ENCODE measurements around the gene MPZL2.

The MPZL2 gene

DNA sequence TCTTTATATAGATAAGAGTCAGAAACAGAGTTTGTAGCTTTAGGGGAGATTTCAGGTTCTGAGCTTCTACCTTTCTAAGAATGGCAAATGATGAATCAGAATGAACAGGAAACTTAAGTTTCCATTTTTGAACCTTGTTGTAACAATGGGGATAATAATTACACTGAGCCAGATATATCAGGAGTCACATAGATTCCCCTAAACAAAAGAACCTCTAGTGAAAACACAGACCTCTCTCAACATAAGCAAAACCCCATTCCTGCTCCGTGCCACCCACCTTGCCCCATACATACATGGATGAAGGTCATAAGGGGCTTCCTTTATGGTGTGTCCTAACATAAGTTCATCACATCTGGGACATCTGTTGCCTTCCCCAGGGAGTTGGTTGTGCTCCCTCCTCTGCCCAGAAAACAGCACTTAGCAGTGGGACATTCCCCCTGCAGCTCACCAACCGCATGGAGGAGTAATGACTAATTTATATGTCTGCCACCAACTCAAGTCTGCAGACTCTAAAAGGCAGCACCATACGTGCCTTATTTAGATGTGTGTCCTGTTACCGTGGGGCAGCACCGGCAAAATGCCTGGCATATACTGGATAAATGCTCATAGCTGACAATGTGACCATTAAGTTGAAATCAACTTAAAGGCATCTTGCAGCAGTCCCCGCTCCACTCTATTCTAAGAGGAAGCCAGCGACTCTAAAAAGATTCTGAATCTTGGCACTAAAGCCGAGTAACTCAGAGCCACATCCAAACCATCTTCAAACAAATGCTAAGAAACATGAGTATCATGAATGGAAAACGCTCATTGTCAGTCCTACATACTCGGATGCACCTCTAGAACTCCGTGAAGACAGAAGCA lies 47.2 kb downstream of the MPZL2 start:
- no peak for DNase-seq

DNA sequence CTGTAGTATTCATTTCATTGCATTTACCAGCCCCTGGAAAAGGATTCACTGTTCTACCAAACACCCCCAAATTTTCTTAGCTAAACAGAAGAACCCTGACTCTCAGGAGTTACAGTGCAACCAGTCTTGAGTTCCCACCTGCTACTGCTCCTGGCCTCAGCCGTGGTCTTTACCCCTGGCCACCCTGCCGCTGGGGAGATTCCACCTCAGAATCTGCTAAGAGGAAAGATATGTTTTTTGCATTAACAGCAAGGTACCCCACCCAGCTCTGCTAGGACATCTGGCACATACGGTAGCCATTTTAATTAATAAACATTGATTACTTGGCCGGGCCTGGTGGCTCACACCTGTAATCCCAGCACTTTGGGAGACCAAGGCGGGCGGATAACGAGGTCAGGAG lies 48.3 kb downstream of the MPZL2 start:
- DNase-seq: no peak

DNA sequence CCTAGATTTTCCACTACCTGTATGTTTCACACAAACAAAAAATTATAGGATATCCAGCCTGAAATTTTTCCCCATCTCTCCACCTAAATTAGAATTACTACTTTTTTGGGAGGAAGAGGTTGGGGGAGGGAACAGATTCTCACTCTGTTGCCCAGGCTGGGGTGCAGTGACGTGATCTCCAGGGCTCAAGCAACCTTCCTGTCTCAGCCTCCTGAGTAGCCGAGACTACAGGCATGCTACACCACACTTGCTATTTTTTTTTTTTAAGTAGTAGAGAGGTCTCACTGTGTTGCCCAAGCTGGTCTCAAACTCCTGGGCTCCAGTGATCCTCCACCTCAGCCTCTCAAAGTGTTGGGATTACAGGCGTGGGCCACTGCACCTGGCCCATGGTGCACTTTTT lies 48.8 kb downstream of the MPZL2 start:
- DNase-seq: no peak

DNA sequence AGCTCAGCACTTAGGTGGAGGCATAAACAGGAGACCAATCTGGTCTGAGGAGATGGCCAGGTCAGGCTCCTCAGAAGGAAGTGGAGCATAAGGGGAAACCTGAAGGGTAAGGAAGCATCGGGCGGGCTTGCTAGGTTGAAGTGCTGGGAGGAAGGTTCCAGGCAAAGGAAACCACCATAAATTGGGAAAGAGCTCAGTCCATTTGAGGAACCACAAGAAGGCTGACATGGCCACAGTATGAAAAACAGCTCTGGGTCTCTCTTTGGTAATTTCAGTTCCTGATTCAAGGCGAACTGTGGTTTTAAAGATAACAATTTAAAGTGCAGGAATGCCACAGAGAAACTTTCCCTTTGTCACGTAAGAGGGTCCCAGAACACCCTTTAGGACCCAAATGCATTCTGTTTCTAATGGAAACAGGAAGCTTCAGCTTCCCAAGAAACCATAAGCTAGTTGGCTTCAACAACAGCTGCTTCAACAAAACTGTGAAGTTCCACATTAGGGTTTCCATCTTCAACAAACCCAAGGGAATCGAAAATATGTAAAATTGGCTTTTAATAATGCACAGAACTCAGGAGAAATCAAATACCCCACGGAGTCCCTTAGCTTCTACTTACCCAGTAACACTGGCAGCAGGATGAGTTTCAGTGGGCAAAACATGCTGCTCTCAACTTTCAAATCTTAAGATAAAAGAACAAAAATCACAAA lies 49.7 kb downstream of the MPZL2 start:
- no peak for DNase-seq

DNA sequence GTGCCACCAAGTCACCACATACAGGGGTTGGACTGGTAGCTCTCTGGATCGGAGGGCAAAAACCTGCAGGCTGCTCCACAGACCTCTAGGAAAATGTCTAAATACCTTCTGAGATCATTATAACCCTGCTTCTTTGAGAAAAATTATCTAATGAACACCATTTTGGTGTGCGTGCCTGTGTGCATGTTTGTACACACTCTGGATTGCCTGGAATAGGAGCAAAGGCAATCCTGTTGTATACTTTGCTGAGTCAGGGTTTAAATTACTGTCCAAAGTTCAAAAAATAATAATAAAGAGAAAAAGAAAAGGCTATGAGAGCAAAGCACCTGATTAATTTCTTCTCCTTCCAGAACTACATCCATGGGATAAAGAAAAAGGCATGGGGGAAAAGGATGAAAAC lies 50.3 kb downstream of the MPZL2 start:
- no peak for DNase-seq

DNA sequence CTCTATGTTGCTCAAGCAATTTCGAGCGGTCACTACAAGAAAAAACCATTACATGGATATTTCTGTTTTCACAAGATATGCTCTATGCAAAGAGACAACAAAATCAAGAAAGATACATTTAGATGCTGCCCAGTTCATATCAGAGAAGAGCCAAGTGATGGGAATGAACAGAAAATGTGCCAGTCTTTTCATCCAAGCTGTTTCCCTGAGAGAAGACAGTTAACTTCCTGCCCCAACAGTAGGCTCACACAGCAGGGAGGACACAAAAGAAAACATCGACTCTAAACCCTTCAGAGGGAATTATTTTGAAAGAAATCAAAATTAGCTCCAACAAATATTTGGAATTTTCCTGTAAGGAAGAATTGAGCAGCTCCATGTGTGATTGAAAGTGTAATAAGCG lies 50.9 kb downstream of the MPZL2 start:
- DNase-seq: no peak

DNA sequence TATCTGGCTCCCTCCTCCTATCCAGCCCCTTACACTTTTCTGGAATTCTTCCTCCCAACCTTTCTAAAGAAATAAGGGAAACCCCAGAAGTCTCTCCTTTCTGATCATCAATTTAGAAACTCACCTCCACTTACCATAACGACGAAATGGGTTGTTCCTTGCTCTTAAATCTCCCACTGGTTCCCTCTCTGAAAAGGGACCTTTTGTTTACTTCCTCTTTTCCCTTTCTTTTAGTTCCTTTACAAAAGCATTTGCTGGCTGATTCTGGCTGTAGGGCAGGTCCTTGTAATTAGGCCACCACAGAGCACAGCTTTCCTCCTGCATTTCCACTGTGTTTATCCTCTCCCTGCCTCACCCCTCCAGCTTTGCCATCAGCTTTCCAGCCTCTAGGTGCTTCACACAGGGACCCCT lies 51.3 kb downstream of the MPZL2 start:
- DNase-seq: no peak

DNA sequence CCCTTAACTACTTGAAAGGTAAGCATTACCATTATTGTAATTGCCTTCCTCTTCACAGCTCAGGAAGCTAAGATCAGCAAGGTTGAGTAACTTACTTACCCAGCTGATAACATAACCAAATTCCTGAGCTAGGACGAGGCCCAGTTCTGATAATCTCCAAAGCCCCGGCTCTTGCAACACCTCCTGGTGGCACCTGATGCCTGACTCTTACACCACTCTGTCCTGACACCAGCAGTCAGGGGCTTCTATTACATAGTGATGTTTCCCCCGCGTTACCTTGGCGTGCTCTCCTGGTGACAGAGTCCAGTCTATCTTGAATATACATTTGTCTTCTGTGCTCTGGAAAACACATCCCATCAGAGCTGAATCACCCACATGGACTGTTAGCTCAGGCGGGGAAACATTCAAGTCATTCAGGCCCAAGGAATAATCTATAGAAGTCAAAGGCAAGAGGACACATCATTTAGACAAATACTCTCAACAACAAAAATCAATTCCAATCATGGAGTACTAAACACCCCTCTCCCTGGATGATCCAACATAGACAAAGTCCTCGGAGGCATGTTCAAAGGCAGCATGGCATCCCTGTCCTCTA lies 51.9 kb downstream of the MPZL2 start:
- no peak for DNase-seq

- DNase-seq: no peak
These were observed 53.1 kb downstream of the MPZL2 start for GRCh38 chr11:118211006-118211405.

DNA sequence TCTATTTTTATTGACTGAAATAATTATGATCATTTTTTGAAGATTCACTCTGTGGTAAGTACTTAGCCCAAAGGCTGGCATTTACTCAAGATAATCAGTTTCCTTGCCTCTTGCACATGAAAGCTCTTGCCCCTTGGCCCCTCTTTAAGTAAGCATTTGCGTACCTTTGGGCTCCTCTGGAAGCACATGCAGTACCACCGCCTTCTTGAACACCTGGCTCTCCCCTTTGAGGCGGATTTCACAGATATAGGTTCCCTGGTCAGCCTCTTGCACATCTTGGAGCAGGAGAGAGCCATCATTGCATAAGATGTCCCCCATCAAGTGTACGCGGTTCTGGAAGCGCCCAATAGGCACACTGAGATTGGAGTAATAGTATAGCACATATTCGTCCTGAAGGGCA lies 53.8 kb downstream of the MPZL2 start:
- DNase-seq: no peak

DNA sequence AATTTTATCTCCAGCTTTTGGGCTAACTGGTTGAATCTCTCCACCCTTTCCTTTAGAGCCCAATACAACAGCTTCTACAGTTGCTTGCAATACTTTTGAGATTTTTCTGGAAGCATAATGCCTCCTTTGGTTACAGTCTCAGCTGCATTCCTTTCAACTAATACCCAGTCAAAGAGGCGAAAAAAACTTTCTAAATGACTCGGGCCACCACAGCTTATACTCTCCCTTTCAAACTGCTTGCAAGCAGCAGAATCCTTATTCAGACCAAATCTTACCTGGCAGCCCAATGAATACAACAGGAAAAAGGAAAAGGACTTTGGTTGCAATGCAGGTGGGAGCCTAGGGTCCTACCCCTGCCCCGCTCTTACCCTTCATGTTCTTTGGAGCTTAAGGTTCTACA lies 55.1 kb downstream of the MPZL2 start:
- no peak for DNase-seq

GRCh38 chr11:118207079-118207478 lies 57.0 kb downstream of the MPZL2 start:
- DNase-seq: no peak

- DNase-seq: no peak
These were observed 57.6 kb downstream of the MPZL2 start for GRCh38 chr11:118206391-118207031.

DNA sequence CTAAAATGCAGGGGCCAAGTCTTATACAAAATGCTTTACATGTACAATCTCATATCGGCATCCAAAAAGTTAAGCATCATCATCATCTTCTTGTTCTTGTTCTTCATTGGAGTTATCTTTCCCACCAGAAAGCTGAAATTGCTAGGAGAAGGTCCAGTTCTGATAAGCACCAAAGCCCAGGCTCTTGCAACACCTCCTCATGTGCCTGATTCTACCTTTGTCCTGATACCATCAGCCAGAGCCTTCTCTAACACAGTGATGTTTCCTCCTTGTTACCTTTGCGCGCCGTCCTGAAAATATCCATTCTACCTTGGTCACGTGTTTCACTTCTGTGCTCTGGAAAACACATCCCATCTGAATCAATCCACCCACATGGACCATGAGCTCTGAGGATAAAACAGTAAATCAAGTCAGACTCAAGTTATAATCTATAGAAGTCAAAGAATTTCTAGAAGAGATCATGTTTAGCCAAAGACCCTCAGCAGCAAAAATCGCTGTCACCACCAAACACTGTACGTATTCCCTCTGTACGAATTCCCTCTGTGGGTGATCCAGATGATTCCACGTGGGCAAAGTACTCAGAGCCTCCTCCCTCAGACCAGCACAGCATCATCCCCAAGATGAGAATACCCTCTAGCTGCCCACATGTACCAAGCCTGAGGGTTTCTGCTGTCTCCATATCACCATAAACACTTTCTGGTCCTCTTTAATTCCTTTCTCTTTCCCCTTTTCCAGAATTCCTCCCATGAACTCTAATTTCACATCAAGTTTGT lies 58.3 kb downstream of the MPZL2 start:
- DNase-seq: no peak

All from NCI-H1694 treated with DMSO at 0.1 percent for 48 hours (cell line).